HuH-7 (cell line): ENCODE measurements around the gene SLC38A8.

Experiments used
- DNase-seq: peaks from one replicate; pipeline ENCODE4 v3.0.0; 2011; ENCODE audit warnings: low spot score

The SLC38A8 gene

DNA sequence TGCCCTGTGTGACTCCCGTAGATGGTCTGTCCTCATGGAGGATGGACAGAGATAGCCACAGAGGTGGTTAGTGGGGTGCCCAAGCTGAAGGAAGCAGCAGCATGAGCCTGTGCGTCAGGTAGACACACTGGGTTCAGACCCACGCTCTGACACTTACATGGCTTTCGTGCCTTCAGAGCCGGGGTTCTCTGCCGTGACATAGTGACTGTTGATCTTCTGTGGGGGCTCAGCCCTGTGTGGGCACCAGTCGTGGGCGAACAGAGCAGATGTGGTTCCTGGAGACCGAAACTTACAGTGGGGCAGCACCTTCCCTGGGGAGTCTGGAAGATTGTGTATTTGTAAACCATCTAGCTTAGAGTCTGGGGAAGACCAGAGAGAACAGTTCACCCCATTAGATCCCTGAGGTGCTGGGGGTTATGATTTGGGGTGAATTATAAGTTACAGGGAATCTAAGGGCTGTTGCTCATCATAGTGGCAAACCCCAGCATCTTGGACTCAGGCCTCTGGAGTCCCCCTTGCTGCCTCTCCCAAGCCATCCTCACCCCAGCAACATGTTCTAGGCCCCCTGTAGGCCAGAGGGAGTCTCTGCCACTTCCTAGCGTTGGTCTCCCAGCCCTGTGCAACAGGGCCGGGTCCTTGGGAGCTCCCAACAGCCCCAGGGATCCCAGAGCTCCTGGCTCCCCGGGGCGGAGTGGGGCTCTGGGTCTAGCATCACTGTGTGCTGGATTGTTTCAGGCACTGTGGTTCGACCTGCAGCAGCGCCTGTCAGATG, 45.9 kb downstream of the SLC38A8 start:
- DNase-seq: peak; percentile 55

DNA sequence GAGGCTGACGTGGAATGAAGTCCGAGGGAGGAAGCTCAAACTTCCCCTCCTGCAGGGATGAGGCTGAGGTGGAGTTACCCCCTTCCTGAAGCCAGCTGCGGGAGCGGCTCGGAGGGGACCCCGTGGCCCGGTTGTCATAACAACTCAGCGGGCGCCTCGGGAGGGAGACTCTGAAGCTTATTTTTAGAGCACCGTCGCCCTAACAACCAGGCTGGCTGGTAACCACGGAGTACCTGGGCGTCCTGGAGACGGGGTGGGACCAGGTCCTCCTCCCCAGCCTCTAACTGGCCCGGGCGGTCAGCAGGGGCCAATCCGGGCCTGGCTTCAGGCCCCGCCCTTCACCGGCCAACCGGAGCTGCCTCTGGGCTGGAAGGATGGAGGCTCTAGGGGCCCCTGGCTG, 46.8 kb downstream of the SLC38A8 start:
- DNase-seq: no peak

DNA sequence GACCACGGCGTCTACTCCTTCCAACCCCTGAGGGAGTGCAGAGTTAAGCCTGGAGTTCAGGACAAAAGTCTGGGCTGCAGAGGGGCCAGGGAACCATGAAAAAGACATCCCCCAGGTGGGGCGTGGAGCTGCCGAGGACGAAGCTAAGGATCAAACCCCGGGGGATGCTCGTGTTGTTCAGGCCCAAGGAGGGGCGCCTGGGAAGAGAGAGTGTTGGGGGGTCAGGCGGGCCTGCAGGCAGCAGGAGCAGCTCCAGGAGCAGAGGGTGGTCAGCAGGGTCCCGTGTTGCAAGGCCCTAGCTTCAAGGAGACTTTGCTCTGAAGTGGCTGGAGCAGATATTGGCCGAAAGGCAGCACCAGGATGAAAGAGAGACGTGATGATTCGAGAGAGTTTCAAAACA, 47.9 kb downstream of the SLC38A8 start:
- DNase-seq: no peak

DNA sequence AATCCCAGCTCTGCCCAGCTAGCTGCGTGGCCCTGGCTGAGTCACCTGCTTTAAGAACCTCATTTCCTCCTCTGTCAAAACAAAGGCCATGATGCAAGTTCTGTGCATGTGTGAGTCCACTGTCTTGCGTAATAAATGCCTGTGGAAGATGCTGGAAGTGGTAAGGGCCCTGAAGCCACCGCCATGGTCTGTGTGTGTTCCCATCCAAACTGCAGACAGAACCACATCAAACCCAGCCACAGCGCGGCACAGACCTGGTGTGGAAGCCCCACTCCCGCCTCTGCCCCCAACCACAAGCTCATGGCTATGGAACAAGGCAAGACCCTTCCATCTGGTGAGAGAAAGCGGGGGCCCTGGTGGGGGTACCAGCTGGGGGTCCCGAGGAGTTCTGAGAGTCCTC, 48.5 kb downstream of the SLC38A8 start:
- DNase-seq: peak; percentile 48

DNA sequence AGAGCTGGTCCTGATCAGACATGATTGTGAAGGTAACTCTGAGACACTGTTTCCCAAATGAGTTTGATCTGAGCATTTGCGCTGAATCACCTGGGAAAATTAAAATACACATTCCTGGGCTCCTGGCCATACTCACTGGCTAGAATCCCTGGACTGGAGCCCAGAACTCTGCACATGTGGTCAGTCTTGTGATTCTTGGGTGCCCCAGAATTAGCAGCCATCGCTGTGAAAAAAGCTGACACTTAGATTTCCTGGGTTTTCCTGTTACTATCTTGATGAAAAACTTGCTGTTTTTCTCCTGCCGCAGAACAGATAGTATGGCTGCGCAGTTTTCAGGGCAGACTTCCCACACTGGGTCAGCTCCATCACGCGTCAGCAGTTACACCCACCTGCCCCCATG, 50.0 kb downstream of the SLC38A8 start:
- DNase-seq: no peak

DNA sequence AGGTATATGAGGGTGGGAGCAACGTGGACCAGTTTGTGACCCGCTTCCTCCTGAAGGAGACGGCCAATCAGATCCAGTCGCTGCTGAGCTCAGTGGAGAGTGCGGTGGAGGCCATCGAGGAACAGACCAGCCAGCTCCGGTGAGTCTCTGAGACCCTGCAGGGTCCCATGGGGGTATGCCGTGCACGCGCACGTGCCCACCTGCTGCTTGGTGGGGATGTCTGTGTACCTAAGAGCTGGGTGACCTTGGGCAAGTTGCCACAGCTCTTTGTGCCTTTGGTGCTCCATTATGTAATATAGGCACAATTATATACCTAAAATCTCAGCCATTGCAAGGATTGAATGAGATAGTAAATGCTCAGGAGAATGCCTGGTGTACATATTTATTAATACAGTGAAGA, 52.1 kb downstream of the SLC38A8 start:
- DNase-seq: no peak

DNA sequence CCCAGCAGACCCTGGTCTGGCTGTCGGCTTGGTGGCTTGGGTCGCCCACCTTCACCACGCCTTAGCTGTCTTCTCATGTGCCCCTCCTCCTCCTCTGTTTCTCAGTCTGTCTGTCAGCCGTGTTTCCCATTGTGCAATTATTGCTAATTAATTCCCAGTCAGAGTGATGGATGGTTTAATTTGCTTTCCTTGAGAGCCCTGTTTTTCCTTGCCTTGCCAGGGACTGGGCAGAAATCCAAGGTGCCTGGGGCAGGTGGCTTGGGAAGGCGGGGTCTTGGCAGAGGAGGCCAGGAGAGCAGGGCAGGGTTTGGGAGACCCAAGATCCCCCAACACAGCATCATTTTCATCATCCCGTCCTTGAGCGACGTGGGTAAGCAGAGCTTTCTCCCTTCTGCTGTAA, 53.3 kb downstream of the SLC38A8 start:
- DNase-seq: no peak

DNA sequence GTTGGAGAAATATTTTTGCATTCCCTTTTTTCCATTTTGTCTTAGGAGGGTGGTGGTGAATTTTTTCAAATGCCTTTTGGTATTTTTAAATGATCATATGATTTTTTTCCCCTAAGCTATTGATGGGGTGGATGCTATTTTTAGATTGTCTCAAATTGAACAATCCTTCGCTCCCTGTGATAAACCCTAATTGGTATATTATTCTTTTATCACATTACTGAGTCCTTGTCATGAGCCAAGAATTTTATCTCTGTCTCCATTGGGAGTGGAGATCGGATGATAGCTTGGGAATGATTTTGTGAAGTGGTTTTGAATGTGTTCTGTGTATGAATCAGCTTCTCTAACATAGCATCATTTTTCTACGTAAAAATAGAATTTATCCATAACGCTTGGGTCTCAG, 59.1 kb downstream of the SLC38A8 start:
- no peak for DNase-seq

DNA sequence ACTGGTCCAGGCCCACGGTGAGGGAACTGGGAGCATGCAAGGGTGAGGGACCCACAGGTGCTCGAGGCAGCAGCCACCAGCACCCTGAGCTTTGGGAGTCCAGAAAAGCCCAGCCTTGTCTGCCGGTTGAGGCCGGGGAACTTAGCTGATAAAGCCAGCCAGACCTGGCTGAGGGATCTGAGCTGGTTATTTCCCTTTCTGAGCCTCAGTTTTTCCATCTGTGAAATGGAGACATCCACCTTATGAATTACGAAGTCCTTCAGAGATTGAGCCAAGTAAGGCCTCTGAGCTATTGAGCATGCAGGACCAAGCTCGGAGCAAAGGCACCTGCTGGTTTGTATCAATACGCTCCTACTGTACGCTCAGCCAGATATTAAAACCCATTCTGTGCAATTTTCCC, 60.8 kb downstream of the SLC38A8 start:
- no peak for DNase-seq

DNA sequence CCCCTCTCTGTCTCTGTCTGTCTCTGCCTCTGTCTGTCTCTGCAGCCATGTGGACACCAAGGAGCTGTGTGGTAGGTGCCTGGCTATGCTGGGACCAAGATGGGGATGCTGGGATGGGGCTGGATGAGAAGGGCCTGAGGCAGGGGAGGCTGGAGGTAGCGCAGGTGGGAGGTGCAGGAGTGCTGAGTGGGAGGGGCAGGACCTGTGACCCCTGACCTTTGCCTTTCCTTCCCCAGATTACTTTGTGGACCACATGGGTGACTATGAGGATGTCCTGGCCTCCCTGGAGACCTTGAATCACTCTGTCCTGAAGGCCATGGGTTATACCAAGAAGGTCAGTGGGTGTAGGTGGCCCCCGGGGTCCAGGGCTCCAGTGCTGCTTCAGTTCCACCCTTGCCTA, 61.8 kb downstream of the SLC38A8 start:
- DNase-seq: no peak

DNA sequence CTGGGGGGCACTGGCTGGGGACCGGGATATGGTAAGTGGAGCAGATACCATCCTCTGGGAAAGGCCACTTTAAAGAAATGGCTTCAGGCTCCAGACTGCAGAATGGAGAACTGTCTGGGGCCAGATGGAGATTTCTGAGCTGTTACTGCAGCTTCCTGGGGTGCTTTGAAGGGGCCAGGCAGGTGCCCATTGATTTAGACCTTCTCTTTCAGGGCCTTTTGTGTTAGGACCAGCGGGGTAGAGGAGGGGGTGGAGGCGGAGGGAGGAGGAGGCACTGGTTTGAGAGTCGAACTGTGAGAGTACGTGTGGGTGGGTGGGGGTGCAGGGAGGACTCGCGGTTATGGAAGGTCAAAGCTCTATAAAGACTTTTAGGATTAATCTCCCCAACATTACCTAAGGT, 63.2 kb downstream of the SLC38A8 start:
- no peak for DNase-seq

DNA sequence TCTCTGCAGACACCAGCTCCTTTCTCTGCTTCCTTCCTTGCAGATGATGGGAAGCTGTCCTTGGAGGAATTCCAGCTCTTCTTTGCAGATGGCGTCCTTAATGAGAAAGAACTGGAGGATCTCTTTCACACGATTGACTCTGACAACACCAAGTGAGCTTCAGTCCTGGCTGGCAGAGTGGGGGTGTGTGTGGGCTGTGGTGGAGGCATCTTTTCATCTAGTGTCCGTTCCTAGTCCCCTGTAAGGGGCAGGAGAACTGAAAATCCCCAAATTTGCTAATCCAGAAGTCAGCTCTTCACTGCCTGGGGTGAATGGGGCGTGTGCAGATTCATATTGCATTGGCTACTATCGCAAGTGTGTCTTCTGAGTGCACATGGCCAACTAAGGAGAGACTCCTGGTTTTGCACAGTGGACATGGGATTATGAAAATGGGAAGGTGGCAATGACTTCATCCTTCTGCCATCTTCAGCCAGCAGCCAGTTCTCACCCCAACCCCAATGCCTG, 64.1 kb downstream of the SLC38A8 start:
- no peak for DNase-seq

DNA sequence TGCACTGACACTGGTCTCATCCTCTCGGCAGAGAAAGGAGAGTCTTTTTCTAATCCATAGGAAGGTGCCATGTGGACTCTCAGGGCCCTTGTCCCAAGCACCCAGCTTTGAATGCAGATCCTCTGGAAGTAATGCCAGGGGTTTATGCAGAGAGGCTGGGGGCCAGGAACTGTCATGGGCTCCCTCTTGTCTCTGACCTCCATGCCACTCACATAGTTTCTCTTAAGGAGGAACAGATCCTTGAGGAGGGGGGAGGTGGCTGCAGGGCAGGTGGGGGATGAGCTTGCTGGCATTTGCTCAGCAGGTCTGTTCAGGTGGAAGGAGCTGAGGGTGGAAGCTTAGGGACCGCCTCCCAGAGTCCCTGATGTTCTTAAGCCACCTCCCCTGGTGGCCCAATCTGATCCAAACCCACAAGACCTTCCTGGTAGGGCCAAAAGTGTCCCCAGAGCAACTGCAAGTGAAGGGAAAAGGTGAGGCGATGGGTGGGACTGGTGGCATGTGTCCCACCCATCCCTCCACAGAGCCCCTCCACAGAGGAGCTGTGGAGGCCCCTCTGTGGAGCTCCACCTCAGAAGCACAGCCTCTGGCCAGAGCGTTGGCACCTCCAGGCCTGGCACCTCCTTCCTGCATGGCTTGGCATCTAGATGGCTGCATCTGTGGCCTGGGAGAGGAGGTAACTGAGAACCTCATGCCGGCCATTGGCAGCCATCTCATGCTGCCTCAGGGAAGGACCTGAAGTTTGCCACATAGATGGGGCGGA, 65.4 kb downstream of the SLC38A8 start:
- DNase-seq: no peak

DNA sequence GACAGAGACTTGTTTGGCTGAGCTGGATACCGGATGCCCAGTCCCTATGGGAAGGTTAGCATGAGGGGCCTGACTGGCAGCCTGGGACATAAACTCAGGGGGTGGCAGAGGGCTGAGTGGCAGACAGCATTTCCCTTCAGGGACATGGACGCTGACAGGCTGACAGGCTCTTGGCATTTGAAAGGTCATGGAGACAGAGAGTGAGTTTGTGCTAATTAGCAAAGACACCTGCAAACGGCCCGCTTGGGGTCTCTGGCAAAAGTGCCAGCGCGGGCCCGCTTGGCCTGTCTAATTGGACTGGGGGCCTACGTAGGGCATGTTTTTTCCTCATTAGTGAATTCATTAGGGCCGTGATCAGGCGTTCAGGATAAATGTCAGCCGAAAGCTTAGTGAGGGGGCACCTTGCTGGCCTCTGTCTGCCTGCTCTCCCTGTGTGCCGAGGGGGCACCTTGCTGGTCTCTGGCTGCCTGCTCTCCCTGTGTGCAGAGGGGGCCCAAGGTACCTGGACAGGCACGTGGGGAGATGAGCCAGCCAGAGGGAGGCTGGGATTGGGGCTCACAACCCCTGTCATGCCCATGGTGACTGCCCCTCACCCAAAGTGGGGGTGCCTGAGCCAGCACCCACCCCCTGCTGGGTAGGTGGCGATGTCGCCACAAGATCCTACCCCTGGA, 66.9 kb downstream of the SLC38A8 start:
- no peak for DNase-seq

DNA sequence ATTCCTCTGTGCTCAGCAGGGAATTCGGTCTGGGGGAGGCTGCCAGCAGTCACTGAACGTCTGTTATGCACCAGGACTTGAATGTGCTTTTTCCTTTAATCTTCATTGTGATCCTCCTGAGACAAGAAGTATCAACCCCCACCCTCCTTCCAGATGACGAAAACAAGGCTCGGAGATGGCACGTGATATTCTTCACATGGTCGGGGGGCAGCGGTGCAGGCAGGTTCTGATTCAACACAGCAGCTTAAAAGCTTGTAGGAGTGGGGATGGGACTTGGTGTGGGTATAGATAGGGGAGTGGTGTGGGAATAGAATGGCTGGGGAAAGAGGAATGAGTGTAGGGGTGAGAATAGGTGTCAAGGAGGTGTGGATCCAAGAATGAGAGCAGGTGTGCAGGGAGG, 68.1 kb downstream of the SLC38A8 start:
- no peak for DNase-seq

DNA sequence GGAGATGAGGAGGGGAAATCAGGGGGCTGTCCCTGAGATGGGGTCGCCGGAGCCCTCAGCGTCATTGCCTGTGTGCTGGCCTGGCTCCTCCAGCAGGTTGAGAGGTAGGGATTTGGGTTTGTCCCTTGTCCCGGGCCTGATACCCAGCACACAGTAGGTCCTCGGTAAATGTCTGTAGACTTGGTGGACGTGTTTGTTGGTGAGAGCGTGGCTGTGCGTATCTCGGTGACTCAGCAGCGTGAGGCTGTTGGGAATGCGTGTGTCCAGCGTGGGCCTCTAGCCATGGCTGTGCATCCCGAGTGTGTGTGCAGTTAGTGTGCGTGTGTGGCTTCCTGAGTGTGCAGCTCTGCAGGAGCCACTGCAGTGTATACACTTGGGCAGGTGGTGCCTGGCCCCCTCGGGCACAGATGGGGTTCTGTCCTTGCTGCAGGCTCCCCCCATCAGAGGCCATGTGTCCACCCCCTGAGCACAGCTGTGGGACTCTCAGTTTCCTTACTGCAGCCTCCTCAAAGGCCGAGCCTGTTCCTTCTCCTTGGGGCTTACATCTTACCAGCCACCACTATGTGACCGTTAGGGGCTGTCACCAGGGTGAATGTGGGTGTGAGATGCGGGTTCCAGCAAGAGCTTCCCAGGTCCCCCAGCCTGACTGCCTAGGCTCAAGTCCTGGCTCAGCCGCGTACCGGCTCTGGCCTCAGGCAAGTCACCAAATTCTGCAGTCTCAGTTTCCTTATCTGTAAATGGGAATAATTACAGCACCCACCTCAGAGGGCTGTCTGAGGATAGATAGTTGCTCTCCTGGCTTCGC, 68.8 kb downstream of the SLC38A8 start:
- DNase-seq: no peak

DNA sequence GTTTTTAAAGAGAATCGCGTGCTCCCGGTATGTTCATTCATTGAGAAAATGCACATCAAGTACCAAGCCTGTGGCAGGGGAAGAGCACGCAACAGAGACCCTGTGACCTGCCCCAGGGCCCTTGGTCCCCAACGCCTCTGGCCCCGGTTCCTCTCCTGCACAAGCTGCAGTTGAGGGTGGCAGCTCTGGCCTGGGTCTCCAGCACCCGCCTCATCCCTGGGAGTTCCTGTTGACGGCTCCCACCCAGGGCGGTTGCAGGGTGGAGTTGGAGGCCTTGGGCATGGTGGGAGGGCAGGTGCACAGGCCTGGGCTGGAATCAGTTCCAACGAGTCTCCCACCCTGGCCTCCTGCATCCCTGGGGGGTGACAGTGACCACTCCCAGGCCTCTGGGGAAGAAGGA, 69.5 kb downstream of the SLC38A8 start:
- DNase-seq: no peak

DNA sequence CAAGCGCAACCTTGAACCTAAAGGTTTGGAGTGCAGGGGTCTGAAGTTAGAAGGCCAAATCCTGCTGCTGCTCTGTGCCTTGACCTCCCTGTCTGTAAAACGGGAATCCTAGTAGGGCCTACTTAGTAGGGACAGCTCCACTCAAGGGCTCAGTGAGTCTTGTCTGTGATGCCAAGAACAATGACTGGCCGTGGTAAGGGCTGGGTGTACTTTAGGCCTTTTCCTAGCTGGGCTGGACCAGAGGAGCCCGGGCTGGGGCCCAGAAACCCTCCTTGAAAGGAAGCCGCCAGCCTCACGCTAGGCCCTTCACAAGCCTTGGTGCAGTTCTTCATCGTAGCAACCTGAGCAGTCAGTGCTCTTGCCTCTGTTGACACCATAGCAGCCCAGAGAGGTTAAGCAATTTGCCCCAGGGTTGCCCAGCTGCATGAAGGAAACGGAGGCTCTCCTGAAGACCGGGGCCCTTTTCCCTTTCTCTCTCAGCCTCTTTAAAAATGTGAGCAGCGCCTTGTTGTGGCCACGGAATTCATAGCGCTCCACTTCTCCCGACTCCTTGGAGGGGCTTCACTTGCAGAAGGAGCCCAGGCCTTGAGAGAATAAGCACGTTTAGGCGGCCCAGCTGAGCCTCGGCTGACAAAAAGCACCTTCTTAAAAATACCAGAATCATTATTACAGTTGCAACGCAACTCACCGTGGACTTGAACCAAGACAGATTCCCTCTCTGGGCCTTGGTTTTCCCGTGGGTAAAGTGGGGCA, 70.2 kb downstream of the SLC38A8 start:
- no peak for DNase-seq

DNA sequence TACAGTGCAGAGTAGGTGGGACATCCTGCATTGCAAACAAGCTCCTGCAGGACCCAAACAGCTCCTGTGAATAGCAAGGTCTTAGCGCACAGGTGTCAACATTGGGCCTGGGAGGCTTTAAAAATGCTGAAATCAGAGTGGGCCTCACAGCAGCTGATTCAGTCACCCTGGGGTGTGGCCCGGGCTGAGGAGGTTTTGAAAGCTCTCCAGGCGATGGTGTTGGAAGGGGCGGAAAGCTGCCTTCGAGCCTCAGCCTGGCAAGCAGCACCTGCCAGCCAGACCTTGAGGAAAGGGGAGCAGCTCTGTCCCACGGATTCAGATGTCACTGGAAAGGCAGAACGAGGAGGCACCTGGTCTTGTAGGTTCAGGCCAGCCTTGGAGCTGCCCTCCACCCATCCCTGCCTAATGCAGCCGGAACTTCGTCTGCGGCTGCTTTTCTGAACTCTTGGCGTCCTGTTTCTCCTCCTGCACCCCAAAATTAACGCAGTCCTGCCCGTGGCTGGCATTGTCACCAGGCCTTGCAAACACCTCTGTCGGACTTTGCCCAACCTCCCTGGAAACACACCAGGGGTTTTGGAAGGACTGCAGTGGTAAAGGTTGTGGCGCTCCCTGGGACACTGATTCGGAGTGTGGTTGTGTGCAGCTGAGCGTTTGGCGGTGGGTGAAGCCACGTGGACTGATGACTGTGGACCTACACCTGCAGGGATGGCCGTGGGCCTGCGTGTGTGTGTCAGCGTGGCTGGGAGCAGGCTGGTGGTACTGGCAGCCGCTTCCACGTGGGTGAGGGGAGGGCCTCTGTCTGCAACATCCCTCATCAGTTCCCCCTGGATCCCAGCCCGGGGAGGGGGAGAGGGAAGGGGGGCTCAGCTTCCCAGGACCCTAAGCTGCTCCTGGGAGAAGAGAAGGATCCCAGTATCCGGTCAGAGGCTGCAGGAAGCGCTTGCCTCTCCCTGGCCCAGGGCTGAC, 71.1 kb downstream of the SLC38A8 start:
- DNase-seq: no peak

DNA sequence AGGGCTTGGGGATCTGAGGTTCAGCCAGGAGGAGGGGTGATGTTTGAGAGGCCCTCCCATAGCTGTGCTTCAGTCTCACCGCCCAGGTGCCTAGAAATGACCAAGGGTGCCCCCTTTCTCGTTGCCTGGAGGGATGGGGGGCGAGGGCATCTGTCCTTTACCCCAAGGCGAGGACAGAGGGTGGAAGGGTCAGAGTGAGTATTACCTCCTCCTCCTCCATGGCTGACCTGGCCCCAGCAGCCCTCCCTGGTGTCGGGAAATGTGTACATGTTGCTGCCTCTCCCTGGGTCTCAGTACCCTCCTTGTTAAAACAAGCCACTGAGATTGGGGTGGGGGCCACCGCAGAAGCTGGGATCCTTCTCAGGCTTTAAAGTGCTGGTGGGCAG, 72.2 kb downstream of the SLC38A8 start:
- no peak for DNase-seq
